NCI-H774 (cell line): ENCODE results near the gene GLIS1.

ENCODE experiments used
- DNase-seq: peaks from one replicate; lab custom pipeline; 2025; lab: John Stamatoyannopoulos, UW

The GLIS1 gene

DNA sequence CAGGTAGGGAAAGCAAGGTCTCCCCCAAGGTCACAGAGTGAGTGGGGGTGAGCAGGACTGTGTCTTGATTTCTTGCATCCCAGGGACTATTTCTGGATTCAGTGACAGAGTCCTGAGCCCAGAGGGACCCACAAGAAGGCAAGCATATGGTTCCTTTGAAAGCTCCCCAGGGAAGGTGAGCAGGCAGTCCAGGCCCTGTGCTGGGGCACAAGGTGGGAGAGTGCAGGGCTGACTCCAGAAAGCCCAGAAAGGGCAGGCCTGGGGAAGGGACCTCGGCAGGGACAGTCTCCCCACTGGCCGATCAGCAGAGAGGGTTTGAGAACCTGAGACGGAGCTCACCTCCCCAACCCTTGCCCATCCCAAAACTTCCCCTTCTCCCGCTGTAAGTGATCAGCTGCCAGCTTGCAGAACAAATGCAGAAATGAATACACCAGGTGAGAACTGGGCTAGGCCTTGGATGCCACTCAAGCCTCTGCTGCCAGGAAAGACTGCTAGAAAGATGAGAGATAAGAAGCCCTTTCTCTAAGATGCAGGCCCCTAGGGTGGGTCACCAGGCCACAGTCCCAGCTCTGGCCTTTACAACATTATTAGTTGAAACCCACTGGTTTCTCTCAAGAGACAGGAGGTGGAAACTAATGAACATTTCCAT lies 121.0 kb downstream of the GLIS1 start:
- DNase-seq: no peak

GRCh38 chr1:53617382-53617781 lies 121.6 kb downstream of the GLIS1 start:
- DNase-seq: no peak

DNA sequence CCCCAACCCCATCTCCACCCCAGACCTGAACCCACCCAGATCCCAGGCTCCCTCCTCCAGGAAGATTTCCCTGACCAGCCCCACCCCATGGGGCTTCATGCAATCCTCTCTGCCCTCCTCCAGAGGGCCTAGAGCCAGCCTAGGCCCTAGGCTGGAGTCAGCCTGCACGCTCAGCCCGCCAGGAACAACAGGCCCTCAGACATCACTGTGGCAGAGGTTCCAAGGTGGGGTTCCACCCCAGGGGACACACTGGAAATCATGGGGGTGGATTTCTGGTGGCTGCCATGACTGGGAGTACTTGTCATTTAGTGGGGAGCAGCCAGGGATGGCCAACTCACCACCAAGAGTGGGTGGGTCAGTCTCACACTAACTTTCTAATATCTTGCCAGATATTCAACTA lies 122.0 kb downstream of the GLIS1 start:
- DNase-seq: no peak

DNA sequence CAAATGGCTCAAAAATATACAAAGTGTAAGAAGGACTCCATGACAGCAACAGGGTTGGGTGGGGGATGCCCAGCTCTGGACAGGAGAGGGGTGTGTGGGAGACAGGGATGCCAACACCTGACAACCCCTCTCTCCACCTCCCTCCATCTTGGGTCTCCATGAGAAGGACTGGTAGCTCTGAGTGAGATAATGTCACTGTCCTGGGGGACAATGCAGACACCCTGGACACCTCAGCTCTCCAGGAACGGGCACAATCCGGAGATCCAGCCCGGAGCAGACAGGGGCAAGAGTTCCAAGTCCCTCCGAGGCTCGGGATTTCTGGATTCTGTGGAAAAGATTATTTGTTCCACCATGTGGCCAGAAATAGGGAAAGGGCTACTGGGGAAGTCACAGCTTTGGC lies 122.5 kb downstream of the GLIS1 start:
- DNase-seq: no peak

- DNase-seq: no peak
Measured at GRCh38 chr1:53615101-53615500, 123.9 kb downstream of the GLIS1 start.

DNA sequence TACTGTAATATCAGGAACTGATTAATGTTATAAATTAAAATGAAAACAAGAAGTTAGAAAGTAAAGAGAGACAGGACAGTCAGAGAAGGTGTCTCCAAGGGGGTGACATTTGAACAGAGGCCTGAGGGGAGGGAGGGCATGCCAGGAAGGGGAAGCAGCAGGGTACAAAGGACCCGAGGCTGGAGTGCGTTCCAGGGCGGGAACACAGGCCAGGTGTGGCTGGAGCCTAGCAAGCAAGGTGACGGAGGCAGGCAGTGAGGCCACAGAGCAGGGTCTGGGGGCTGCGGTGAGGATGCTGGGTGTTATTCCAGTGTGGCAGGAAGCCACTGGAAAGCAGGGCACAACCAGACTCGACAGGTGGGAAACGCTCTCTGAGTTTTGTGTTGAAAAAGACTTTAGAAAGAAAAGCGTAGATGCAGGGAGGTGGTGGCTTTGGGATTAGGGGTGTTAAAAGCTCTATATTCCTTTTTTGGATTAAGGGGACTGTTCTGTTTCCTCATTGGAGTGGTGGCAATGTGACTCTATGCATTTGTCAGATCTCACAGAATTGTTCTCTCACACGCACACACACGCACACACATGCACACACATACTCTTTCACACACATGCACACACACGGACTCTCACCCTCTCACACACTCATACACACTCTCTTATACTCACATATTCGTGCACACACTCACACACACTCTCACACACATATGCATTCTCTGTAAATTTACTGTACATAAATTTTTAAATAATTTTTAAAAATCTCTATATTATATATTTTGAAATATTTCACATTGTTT lies 124.5 kb downstream of the GLIS1 start:
- DNase-seq: no peak

- DNase-seq: no peak
Measured at GRCh38 chr1:53608676-53609075, 130.3 kb downstream of the GLIS1 start.

- no peak for DNase-seq
Measured at GRCh38 chr1:53608071-53608470, 130.9 kb downstream of the GLIS1 start.

DNA sequence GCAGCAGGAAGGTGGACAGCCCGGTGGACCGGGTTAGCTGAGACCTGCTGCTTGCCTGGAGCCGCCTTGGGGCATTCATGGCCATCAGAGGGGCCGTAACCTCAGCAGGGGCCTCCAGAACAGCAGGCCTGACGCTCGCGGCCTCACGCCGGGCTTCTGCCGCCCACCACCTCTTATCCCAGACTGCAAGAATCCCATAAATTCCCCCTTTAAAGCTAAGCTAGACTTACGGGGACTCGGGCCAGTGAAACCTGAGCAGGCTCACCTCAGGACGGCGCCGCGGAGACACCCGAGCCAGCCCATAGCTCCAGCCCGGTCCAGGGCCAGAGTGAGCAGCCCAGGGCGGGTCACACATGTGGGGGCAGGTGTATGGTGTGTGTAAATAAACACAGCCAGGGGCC lies 132.3 kb downstream of the GLIS1 start:
- no peak for DNase-seq

DNA sequence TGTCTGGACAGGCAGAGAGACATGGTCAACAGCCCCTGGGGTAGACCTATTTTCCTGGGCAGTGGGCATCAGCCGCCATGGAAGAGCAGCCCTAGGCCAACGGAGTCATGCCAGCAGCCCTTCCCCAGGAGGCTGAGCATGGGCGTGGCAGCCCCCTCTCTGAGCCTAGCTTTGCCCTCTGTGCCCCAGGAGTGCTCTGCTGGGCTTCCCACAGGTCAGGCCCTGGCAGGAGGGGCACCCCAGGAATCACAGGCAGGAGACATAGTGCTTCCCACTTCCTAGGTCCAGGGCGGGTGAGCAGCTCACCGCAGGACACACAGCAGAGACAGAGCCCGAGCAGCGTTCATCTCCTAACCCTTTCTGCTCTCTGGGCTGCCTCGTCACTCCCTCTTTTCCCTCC lies 132.8 kb downstream of the GLIS1 start:
- DNase-seq: no peak

GRCh38 chr1:53605181-53605580 lies 133.8 kb downstream of the GLIS1 start:
- DNase-seq: no peak

DNA sequence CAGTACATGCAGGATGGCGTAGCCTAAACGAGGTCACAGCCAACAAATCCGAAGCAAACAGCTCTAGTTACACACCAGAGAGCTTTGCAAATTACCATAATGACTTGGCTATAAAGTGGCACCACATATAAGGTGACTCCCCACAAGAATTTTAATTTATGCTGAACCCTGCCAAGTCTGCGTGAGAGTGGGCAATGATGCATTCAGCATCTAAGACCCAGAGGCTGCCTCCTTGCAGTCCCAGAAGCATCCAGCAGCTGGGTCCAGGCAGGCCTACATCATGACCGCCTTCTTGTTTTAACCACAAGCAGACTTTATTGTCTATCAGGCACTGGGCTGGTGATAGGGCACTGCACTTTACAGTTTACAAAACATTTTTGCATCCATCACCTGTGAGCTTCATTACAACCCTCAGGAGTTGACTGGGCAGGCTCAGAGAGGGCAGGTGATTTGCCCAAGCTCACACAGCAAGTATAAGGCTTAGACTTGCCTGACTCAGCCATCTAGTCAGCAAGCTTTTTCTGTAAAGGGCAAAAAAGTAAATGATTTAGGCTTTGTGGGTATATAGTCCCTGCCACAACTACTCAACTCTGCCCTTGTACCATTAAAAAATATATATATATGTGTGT lies 134.6 kb downstream of the GLIS1 start:
- no peak for DNase-seq

DNA sequence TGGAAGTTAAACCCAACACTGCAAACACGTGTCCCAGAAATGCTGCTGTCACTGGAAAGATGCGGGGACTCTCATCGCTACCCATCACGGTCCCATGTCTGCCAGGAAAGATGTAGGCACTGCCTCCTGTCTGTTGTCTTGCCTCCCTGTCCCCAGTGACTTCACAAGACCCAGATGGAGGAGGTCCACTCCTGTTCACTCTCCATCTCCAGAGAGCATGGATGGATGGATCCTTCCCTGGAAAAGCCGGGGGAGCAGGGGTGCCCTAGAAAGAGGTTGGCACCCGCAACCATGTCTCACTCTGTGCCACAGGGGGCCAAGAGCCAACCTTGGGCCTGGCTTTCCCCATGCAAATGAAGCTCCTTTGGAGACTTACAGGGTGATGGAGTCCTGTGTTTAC lies 135.5 kb downstream of the GLIS1 start:
- no peak for DNase-seq

- DNase-seq: no peak
Measured at GRCh38 chr1:53601867-53602775, 136.8 kb downstream of the GLIS1 start.

- DNase-seq: no peak
Measured at GRCh38 chr1:53601031-53601745, 137.8 kb downstream of the GLIS1 start.

DNA sequence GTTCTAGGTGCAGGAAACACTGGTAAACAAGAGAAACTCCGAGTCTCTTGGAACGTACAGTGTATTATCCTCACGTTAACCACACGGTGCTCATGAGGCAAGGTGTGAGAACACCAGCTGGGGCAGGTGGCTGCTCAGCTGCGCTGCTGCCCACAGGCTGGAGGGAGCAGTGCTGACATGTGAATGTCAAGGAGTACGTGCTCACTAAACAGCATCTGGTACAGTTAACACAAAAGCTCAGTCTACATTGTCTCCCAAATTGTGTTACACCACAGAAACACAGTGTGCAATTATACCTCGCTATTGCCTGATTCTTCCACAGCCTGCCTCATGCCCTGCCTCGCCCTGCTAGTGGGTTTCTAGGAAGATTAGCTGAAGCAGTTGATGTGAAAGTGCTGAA lies 138.4 kb downstream of the GLIS1 start:
- peak; percentile 48 for DNase-seq

GRCh38 chr1:53600001-53600400 lies 139.0 kb downstream of the GLIS1 start:
- DNase-seq: no peak

DNA sequence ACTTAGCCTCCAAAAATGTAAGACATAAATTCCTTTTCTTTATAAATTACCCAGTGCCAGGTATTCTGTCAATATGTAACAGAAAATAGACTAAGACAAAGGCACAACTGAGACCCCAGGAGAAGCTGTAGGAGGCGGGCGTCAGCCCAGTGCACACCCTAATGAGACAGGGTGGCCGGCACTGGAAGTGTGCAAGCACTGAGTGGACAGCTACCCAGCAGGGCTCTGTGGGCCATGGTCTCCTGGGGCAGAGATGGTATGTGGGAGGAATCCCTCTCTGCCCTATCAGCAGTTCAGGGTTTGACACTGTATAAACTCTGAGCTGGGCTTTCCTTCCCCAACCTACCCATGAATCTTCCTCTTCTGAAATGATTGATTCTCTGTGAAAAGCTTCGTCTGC lies 139.5 kb downstream of the GLIS1 start:
- DNase-seq: no peak

GRCh38 chr1:53598966-53599365 lies 140.0 kb downstream of the GLIS1 start:
- no peak for DNase-seq

- DNase-seq: no peak
Measured at GRCh38 chr1:53595906-53596305, 143.1 kb downstream of the GLIS1 start.

- DNase-seq: no peak
Measured at GRCh38 chr1:53594391-53595180, 144.4 kb downstream of the GLIS1 start.
